Breast epithelium (tissue), 4 donors: Measurements from ENCODE around the gene NRIP2. TPM values are rescaled to one million over a fixed set of nuclear protein-coding genes. Genes with fewer than 3 reads are reported as not detected.
A peak's percentile ranks its signal among the peaks of the same experiment; 100 is the strongest.

Experiments
- DNase-seq, 2 donors: peaks; one replicate each; pipeline ENCODE4 v3.0.0-alpha.2; 2019; ENCODE audit warnings: low spot score in 2 of 2
- H3K27ac ChIP-seq, 2 donors: fragments of 200-600 bp; sonication (generic) in 1 of 2; one replicate each; pipeline ENCODE4 v1.5.1; 2016 to 2019; ENCODE audit warnings: mild to moderate bottlenecking in 1 of 2
- H3K27me3 ChIP-seq, 2 donors: fragments of 200-600 bp; sonication (generic) in 1 of 2; one replicate each; pipeline versions ENCODE4 v1.5.1 to v1.6.0; 2017 to 2019; ENCODE audit warnings: control low read depth in 1 of 2, mild to moderate bottlenecking in 1 of 2
- H3K36me3 ChIP-seq: fragments of 200-600 bp; one replicate; pipeline ENCODE4 v1.5.1; 2019
- H3K4me1 ChIP-seq, 2 donors: fragments of 200-600 bp; sonication (generic); one replicate each; pipeline ENCODE4 v1.5.1; 2016 to 2019; ENCODE audit warnings: control low read depth in 1 of 2
- H3K4me3 ChIP-seq, 3 donors: fragments of 200-600 bp; sonication (generic); 1 replicate in 2 of 3; 2 replicates in 1 of 3; pipeline ENCODE4 v1.5.1; 2016 to 2019; ENCODE audit warnings: mild to moderate bottlenecking in 3 of 3, moderate library complexity in 2 of 3
- H3K9me3 ChIP-seq, 2 donors: fragments of 200-600 bp; sonication (generic) in 1 of 2; one replicate each; pipeline ENCODE4 v1.5.1; 2016 to 2019; ENCODE audit warnings: control low read depth in 1 of 2
- POLR2A ChIP-seq: fragments of 450-650 bp; IDR thresholded peaks from one replicate; pipeline ENCODE4 v1.6.1; 2016; ENCODE audit warnings: antibody characterized with exemption, mild to moderate bottlenecking, moderate library complexity
- POLR2AphosphoS5 ChIP-seq, 3 donors: sonication (generic); formaldehyde crosslinking; IDR thresholded peaks; one replicate each; pipeline ENCODE4 v1.6.1; 2017; ENCODE audit warnings: antibody characterized with exemption in 3 of 3
- intact Hi-C: fragments of 100-400 bp; cut with DNase I; formaldehyde crosslinking; loops from one replicate; pipeline ENCODE4 v1.15.1; 2023; ENCODE audit warnings: low total_unique reads
- total RNA-seq, 3 donors: library from RNA; depleted of rRNA; stranded (reverse); fragments of >200 nt; gene quantifications; one replicate each; pipeline ENCODE4 v1.1.0, GENCODE V29; 2016
- TF ChIP-seq, protein P1 (sequence below), 3 donors: fragments of 450-650 bp; IDR thresholded peaks; one replicate each; pipeline ENCODE4 v1.5.1; 2016 to 2017; ENCODE audit warnings: antibody characterized with exemption in 3 of 3, mild to moderate bottlenecking in 3 of 3, moderate library complexity in 3 of 3

Gene NRIP2
- total RNA-seq, 3 donors from 2014 or later, result 0.16 to 1.6 (median 1.2) TPM

DNA sequence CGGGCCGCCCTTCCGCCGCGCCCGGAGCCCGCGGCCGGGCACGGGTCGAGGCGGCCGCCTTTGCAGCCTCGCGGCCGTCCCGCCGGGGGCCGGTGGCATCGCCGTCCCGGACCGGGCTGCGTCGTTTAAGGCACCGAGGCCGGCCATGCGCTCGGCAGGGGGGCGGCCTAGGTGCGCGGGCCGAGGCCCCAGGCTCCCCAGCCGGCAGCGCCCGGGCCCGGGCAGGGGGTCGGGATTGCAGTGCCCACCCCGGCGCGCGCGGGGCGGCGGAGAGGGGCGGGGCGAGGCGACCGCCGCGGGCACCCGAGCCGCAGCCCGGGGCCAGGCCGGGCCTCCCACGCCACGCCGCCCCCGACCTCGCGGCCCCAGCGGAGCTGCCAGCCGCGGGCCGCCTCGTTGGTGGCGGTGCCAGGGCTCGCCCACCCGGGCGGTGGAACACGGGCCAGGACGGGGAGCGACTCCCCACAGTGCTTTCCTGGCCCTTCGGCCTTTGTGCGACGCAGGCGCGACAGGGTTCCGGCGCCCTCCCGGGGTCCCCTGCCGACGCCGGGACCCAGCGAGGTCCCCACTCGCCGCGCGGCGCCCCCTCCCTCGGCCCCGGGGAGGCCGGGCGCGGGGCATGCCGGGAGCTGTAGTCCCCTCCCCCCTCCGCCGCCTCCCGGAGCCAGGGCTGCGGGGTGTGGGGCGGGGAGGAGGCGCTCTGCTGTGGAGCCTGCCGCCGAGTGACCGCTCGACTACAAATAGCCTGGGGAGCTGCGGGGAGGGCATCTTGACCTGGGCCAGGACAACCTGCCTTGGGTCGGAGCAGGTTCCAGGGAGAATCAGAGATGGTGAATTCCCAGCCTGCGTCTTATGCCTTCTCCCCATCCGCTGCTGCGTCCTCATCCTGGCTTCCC lies 39.3 kb downstream of the NRIP2 start:
- no peaks in the 10 kb centered on the region for H3K27me3 ChIP-seq
- H3K36me3 ChIP-seq, result no peaks in the 10 kb centered on the region
- H3K27ac ChIP-seq, result peak overlapping the region; percentile 84 to 96
- peak in 2 of 3 donors; percentile 15 to 34 for TF ChIP-seq POLR2AphosphoS5 (IDR thresholded peaks at IDR 0.05)
- TF ChIP-seq POLR2A, result no peak
- TF ChIP-seq, protein P1, sequence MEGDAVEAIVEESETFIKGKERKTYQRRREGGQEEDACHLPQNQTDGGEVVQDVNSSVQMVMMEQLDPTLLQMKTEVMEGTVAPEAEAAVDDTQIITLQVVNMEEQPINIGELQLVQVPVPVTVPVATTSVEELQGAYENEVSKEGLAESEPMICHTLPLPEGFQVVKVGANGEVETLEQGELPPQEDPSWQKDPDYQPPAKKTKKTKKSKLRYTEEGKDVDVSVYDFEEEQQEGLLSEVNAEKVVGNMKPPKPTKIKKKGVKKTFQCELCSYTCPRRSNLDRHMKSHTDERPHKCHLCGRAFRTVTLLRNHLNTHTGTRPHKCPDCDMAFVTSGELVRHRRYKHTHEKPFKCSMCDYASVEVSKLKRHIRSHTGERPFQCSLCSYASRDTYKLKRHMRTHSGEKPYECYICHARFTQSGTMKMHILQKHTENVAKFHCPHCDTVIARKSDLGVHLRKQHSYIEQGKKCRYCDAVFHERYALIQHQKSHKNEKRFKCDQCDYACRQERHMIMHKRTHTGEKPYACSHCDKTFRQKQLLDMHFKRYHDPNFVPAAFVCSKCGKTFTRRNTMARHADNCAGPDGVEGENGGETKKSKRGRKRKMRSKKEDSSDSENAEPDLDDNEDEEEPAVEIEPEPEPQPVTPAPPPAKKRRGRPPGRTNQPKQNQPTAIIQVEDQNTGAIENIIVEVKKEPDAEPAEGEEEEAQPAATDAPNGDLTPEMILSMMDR (IDR thresholded peaks at IDR 0.05), result no peak
- peak; percentile 56 to 83 for DNase-seq
- H3K9me3 ChIP-seq, result no peaks in the 10 kb centered on the region
- peaks cover 0 to 15% of the 10 kb centered on the region in 2 donors for H3K4me1 ChIP-seq
- H3K4me3 ChIP-seq, result peak overlapping the region; percentile 89 to 96 (median 92)
- intact Hi-C loops, result no loop called here

GRCh38 chr12:2794736-2795289 lies 40.0 kb downstream of the NRIP2 start, which contains the start of gene FKBP4:
Gene FKBP4, plus strand, starts transcription at chr12:2794970. Its CDS starts 170 bp downstream, at chr12:2795140.
- TF ChIP-seq, protein P1 (IDR thresholded peaks at IDR 0.05), result no peak
- TF ChIP-seq POLR2A (peak; percentile 16), POLR2AphosphoS5 (IDR thresholded peaks at IDR 0.05) (peak in 2 of 3 donors; percentile 51 to 66)
- Histone ChIP-seq H3K4me3 (peak within 1 kb of the TSS; percentile 89 to 96 (median 92)), H3K4me1 (peaks cover 0 to 13% of the 10 kb centered on the region in 2 donors), H3K27ac (peak within 1 kb of the TSS; percentile 84 to 96), H3K36me3 (no peaks in the 10 kb centered on the region), H3K27me3 (no peaks in the 10 kb centered on the region), H3K9me3 (no peaks in the 10 kb centered on the region)
- intact Hi-C loops, result no loop called here
- peak; percentile 89 for DNase-seq

DNA sequence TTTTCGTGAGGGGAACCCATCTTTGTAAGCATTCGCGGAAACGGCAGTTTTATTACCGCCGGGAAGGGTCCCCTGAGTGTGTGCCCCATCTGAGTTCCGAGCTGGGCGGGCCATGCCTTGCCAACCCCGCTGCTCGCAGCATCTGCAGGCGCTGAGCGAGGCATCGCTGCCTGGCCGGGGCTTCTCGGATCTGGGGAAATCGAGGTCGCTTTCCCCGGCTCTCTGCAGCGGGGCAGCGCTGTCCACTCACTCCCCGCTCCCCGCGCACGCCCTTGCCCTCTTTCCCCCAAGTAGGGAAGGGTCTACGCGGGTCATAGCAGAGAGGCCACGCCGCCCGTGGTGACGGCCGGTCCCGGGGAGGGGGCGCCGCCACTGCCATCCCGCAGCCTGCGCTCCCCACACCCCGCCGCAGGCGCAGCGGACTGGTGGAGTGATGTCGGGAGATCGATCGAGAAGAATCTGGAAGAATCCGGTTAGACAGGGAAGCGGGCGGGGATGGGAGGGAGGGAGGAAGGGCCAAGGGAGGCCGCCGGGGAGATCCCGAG lies 40.6 kb downstream of the NRIP2 start:
- Histone ChIP-seq H3K27me3 (no peaks in the 10 kb centered on the region), H3K4me1 (peaks cover 0 to 13% of the 10 kb centered on the region in 2 donors), H3K36me3 (no peaks in the 10 kb centered on the region), H3K9me3 (no peaks in the 10 kb centered on the region), H3K27ac (peak overlapping the region; percentile 84 to 96), H3K4me3 (peak overlapping the region; percentile 89 to 96 (median 92))
- TF ChIP-seq POLR2AphosphoS5 (IDR thresholded peaks at IDR 0.05), result peak in 1 of 3 donors; percentile 6
- TF ChIP-seq, protein P1 (IDR thresholded peaks at IDR 0.05), result no peak
- intact Hi-C loops, result no loop called here
- DNase-seq, result peak; percentile 45 to 60

GRCh38 chr12:2793561-2793960 lies 41.3 kb downstream of the NRIP2 start:
- no peak for DNase-seq
- H3K27me3 ChIP-seq, result no peaks in the 10 kb centered on the region
- H3K36me3 ChIP-seq, result no peaks in the 10 kb centered on the region
- H3K27ac ChIP-seq, result no peak overlapping the region
- no peak overlapping the region for H3K4me3 ChIP-seq
- H3K9me3 ChIP-seq, result no peaks in the 10 kb centered on the region
- no peak for TF ChIP-seq POLR2A
- TF ChIP-seq, protein P1 (IDR thresholded peaks at IDR 0.05), result no peak
- peaks cover 0 to 13% of the 10 kb centered on the region in 2 donors for H3K4me1 ChIP-seq
- intact Hi-C loops, result no loop called here
